HG03108 (cell line): ENCODE measurements around the gene CLBA1.

Experiments
- ATAC-seq: cut with Tn5 transposase; IDR thresholded peaks from one replicate; pipeline ENCODE4 v1.9.1; 2021; ENCODE audit warnings: moderate library complexity; ENCODE audit not compliant: unreplicated experiment

Gene CLBA1

DNA sequence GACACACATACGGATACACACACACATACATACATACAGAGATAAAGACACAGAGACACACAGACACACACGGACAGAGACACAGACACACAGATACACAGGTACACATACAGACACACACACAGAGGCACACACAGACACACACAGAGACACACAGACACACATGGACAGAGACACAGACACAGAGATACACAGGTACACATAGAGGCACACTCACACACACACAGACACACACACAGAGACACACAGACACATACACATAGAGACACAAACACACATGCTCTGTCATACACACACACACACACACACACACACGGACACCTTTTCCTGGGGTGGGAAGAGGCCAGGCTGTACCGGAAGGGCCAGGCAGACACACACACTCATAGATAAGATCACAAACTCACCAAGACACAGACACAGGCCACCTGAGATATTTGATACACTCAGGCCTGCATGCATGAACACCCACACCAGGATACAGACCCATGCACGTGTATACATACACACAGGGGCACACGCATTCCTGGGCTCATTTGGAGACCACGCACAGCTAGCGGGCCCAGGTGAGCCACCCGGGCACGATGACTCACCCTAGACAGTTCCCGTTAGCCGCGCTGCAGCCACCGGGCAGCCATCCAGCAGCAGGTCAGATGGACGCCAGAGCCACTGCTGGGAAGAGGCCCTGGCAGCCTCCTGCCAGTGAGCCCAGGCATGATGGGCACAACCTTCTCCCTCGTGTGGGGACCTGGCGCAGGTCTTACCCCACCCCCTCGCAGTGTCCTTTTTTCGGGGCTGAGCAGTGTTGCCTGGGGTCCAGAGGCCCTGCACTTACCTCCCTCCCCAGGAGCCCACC lies 5.6 kb upstream of the CLBA1 start:
- no peak for ATAC-seq

DNA sequence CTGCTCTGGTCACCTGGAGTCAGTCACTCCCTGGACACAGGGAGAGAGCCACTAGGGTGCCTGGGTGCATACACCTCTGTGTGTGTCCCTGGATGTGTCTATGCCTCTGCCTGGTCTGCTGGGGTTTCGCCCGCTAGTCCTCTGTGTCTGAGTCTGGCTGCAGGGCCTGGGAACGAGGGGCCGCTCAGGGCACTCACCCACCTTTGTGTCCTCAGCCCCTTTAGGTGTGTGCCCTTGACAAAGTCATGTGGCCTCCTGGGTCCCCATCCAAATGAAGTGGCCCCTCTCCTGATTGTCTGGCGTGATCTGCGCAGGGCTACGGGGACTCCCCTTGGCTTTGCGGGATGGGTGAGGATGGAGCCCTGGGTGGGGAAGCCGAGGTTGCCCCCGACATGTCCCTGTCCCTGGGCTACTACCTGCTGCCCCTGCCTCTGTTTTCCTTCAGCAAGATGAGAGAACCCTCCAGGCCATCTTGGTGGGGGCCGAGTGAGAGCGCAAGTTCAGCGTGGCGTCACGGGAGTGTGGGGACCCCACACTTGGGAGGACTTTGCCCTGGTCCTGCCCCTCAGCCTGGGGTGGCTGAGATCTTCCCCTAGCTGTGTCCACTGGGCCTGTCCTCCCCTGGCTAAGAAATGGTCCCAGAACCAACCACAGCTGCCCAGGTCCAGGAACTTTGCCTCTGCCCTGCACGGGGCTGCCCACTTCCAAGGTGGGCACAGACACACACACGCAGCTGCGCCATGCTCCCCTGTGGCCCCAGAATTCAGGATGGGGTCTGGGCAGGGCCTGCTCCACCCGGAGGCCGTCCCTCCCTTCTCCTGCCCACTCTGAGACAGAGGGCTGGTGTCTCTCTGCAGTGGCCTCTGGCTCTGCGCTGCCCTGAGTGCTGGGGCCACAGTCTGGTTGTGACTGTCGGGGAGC lies 4.7 kb upstream of the CLBA1 start:
- no peak for ATAC-seq

DNA sequence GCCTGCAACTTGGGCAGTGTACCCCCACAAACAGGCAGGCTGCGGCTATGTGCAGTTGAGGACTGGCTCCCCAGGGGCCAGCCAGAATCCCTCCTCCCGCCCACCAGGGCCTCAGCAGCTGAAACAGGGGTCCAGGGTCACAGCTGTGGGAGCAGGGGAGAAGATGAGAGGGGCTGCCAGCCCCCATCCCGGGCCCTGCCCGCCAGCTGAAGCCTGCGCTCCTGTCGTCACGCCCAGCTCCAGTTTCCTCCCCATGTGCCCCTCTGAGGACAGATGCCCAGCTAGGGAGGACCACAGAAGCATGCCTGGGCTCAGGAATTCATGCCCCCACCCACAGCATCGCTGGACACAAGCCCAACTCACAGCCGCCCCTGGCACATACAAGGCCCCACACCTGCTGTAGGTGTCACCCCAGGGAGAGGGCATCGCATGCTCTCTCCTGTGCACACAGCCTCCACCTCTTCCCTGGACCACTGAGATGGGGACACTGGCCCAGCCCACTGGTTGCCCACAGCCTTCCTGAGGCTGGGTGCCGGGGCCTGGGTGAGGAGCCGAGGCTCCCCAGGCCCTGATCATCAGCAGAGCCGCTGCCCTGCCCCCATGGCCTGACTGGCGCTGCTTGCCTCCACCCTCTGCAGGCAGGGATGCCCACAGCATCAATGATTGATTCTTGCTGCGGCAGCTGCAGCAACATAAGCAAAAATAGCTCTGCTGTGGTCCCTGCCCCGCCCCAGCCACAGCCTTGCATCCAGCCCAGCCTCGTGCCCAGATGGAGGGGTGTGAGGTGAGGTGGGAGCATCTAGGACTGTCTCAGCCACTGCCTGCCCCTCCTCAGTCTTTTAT lies 3.7 kb upstream of the CLBA1 start:
- no peak for ATAC-seq

DNA sequence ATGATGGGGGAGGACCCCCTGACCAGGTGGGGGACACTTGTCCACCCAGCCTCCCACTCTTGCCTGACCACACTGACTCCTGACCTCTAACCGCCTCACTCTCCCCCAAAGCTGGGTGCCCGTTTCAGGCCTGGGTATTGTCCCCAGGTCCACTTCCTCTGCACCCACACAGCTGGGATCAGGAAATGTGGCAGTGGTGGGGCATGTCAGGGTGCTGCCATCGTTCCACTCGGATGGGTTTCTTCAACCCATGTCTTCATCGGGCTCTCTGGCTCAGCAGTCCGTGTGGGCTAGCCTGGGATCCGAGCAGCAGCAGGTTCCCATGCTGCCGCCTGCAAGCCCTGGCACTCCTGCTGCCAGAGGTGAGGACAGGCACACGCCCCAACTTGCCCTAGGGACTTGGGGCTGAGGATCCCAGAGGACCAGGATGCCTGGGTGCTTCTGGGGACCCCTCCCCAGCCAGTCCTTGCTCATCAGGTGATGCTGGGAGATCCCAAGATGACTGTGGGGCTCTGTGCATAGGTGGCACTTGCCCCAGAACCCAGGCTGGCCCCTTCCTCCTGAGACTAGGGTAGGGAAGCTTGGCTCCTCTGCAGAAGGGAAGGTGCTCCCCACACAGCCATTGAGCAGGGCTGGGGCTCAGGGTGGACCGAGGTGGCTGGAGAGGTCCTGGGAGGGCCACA lies 2.9 kb upstream of the CLBA1 start:
- no peak for ATAC-seq

DNA sequence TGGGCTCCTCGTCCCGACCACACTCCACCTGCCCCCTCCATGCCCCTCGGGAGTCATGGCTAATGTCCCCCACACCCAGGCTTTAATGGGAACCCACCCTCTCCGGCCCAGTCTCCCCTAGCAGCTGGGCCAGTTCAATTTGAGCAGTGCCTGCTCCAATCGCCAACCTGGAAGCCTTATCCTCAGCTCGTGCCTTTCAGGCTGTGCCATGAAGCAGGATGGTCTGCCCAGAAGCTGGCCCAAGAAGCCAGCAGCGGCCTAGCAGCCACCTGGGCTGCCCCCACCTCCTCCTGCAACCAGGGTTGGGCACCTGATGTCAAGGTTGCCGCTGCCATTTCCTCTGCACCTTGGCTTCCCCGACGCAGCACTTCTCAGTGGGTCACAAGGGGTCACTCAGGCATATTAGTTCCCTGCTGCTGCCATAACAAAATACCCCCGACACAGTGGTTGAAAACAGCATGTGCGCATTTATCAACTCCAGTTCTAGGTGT lies 2.3 kb upstream of the CLBA1 start:
- ATAC-seq = no peak

DNA sequence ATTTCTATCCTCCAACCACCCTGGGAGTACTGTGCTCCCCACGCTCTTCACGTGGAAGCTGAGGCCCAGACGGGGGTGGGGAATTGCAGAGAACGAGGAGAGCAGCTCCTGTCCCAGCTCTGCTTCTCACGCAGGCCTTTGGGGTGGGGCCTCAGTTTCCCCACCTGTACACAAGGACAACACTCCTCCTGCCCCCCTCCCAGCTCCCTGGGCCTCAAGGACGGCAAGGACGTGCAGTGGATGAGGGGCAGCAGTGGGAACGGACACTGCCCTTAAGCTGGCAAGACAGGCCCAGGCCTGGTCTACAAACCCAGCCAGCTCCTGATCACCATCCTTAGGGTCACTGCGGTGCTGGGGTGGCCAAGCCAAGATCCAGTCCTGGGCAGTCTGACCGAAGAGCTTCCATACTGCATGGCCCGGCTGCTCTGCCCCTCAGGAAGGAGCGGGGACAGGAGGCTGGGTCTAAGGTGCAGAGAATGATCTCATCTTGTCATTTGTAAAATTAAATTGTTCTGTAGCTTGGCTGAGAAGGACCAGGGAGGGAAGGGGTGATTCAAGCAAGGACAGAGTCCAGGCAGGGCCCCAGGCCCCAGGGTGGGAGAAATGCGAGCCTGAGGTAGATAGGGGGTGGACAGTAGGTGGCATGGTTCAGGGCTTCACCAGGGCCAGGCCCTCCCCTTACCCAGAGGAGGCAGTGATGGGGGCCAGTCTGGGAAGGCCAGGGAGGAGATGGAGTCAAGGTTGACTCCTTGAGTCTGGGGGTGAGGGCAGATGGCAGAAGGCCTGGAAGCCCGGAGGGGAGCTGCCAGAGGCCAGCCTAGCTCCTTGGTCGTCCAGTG lies 1.3 kb upstream of the CLBA1 start:
- no peak for ATAC-seq

DNA sequence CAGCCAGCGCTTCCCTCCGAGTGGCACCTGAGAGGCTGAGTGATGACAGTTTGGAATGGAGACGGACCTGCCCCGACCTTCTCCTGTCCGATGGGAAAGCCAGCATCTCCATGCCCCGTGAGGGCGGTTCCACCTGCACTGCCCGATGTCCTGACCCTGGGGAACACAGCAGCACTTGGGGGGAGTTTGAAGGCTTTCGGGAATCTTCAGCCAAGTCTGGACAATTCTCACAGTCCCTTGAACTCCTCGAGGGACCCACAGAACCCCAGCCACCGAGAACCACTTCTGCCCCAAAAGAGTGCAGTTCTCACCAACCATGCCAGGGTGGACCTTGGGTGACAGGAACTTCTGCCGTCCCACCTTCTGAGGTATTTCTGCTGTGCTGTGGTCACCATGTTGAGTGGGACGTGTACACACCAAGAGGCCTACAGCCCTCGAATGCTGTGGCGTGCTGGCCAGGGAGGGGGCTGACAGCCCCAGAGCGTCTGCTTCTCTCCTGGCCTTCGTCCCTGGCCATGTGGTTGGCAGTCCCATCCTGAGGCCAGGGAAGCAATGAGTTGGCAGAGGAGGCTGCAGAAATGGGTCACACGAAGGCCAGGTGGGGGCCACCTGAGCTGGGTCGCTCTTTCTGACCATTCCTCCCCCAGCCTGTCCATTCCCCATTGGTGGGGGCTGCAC lies 1.0 kb downstream of the CLBA1 start:
- ATAC-seq = no peak

DNA sequence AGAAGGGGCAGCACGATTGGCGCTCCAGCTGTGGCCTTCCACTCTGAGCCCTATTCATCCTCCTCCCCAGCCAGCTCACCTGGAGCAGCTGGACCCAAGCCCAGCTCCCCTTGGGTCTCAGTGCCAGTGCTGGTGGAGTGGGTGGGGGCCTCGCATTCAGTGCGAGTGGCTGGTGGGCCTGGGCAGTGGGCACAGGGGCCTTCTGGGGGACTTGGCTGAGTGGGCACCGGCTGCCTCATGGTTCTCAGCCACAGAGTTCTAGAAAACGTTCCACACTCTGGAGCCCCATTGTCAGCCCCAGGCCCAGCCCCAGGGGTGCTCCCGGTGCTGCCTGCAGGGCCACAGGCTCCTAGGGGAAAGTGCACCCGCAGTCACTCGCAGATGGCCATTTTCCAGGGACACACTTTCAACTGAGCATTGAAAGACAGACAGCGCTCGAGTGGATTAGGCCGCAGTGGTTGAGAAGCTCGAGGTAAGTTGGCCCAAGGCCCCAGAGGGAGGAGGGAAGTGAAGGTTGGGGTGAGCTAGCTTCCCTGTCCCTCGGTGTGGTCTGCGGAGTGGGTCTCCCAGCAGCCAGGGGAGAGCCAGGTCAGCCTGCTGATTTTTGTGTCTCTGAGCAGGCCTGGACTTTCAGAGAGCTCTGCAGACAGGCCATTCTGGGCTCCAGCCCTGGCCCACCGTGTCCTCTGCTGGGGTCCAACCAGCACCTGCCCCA lies 3.8 kb downstream of the CLBA1 start:
- ATAC-seq = no peak

DNA sequence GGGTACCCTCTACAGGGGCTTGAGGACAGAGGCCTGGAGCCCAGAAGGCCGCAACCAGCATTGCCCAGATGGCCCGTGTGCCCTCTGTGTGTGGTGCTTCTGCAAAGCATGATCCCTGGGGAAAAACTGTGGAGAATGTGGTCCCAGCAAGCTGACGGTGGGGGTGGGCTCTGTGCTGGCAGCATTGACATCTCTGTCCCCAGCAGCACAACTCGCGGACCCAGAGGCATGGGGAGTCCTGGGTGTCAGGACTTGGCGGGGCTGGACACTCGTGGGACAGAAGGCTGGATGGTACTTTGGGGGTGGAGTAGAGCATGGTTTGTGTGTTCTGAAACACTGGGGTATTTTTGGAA lies 4.3 kb downstream of the CLBA1 start:
- no peak for ATAC-seq

DNA sequence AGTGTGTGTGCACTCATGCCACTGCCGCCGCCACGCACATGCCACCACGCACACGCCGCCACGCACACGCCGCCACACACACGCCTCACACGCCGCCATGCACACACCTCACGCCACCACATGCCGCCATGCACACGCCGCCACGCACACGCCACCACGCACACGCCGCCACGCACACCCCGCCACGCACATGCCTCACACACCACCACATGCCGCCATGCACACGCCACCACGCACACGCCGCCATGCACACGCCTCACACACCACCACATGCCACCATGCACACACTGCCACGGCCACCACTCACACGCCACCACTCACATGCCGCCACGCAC lies 6.3 kb downstream of the CLBA1 start:
- no peak for ATAC-seq

DNA sequence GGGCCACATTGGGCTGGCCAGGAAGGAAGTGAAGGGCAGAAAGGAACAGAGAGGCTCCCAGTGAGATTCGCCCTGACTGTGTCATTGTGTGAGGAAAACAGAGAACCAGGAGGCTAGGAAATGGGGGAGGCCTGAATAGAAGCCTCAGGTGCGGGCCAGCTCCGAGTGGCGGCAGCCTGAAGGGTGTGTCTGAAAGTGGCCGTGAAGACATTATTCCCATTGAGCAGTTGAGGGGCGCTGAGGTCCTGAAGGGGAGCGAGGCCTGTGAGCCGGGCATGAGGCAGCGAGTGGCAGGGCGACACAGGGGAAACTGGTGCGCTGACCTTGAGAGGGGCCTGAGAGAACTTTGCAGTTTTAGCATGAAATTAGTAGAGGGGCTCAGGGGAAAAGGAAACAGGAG lies 6.9 kb downstream of the CLBA1 start:
- ATAC-seq = no peak

DNA sequence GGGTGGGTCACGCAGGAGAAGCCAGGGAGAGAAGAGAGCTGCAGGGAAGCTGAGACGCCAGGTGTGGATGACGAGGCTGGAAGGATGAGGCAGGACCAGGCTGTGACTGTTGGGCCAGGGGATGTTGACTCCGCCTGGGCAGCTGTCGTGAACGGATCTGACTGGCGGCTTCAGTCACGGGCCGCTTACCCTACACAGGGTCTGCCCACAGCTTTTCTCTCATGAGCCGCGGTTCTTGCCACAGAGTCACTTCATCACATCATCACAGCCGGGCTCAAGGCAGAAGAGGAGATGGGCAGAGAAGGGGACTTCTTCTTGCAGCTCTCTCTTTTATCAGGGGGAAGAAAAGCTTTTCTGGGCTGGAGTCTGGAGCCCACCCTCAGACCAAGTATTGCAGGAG lies 7.7 kb downstream of the CLBA1 start:
- ATAC-seq = no peak

DNA sequence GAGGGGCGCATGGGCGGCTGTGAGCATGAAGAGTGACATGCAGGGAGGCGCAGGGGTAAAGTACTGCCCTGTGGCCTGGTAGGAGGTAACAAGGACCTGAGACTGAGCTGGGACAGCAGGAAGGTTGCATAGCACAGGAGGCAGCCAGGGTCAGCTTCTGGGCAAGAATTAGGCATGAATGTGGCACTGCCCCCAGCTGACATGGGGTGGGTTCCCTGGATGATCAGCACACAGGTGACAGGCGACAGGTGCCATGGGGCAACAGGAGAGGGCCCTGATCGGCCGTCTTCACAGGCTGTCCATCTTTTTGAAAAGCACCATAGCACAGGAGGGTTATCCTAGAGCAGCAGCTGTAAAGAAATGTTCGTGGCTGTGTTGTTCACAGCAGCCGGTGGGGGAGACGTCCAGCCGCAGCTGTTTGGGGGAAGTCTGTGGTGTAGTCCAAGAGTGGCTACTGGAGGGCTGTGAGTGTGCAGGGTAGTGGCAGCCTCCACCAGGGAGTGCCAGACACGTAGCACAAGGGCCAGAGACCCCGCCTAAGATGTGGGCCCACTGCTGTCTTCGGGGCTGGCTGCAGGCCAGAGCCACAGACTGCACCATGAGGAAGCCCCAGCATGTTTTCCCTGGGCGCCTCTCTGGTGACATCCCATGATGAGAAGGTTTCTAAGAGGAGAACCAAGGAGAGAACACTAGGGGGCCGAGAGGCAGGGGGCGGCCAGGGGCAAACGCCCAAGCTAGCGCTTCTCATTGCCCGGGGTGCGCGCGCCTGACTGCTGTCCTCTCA lies 8.4 kb downstream of the CLBA1 start:
- ATAC-seq = no peak

DNA sequence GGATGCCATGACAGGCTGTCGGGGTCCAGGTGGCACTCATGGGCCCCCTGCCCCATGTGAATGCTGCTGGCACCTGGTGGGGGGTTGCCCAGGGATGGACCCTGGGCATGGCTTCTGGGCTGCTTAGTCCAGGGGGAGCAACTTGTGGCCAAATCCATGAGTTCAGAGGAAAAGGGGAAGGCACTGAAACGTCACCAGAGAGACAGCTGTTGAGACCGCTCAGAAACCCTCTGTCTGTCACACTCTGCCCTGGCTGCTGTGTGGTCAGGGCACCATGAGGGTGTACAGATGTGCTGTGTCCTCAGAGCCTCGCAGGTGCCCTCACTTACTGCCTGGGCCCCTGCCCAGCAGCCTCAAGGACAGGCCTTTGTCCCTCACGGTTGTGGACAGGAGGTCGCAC lies 9.4 kb downstream of the CLBA1 start:
- ATAC-seq = no peak

DNA sequence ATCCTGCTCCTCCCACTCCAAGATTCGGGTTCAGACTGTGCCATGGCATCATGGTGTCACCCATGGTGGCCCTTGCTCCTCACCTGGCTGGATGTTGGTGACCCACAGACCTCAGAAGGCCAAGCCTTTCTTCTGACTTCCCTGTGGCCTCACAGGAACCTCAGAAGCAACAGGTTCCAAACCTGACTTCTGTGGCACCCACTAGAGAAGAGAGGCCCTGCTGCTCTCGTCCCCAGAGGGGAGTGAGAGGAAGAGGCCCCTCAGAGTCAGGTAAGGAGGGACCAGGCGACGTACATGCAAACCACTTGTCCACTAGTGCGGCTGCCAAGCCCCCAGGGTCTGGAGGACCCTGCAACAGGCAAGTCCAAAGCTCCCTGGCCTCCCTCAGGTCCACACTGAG lies 10.4 kb downstream of the CLBA1 start:
- no peak for ATAC-seq

DNA sequence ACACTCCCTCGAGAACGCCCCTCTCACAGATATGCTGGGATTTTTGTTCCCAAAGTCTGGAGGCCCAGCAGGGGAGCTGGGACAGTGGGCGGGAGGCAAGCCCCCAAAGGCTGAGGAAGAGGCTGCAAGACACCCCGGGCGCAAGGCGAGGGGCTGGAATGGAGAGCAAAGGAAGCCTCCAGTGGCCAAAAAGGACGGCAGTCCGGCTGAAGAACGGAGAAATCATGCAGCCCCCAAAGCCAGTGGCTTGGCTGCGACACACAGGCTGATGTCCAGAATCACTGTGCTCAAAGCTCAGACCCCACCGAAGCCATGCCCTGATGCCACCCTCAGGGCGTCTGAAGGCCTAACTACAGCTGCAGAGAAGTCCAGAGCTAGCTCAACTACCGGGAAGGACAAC lies 10.9 kb downstream of the CLBA1 start:
- no peak for ATAC-seq

DNA sequence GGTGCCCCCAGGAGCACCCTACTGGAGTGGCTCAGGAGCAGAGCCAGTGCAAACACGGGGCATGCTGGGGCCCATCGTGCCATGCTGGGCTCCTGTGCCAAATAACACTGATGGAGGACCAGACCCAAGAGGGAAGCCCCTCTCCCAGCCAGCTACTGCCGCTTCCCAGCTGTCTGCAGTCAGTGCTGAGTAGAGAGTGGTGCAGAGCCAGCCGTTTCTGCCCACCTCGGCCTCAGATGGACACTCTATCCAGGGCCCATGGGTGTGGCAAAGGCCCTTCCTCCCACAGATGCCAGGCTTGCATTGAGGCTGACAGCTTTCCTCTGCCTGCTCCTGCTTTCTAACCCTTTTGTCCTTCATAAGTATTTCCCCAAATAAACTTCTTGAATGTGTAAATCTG lies 13.2 kb downstream of the CLBA1 start:
- no peak for ATAC-seq

DNA sequence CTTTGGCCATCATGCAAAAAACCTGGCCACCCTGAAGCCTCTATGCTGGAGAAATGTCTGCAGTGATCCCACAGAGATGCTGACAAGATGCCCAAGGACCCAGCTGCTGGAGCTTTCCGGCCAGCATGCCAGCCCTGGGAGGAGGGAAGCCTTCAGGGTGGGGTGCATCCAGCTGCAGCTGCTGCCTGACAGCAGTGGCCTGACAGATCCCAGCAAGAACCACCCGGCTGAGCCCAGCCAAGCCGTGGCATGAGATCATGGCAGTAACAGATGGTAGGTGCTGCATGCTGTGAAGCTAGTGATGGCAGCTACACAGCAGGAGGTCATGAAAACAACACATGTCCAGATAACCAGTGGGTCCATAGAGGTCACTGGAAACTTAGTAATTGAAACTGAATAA lies 13.8 kb downstream of the CLBA1 start:
- ATAC-seq = no peak
